Natural killer cell treated with Interleukin-12 subunit alpha and Interleukin-12 subunit beta and Interleukin-15 and Interleukin-18, amount 100 ng/mL, for 72 hours (primary cell): Measurements from ENCODE around the gene TMLHE. TPM values are rescaled to one million over a fixed set of nuclear protein-coding genes. Genes with fewer than 3 reads are reported as not detected.
"Not testable (repeated sequence)": the region's sequence is repeated elsewhere in the genome, so short reads cannot be mapped to it uniquely, and the experiment has no call there.

Source experiments
- ATAC-seq, 2 donors: fragments of 150-1000 bp; cut with Tn5 transposase in 1 of 2; sonication (Bioruptor Pico), chemical (Tn5 transposase) in 1 of 2; 2 replicates each; pipeline ENCODE4 v1.10.0; 2021
- DNase-seq: peaks from one replicate; pipeline ENCODE4 v3.0.0; 2022; ENCODE audit warnings: low spot score
- H3K27ac Mint-ChIP-seq, 2 donors: 1 replicate in 1 of 2; 2 replicates in 1 of 2; pipeline ENCODE4 v1.8.0; 2022; ENCODE audit warnings: mixed read lengths in 2 of 2, mild to moderate bottlenecking in 1 of 2, moderate library complexity in 1 of 2
- H3K27me3 Mint-ChIP-seq, 2 donors: 1 replicate in 1 of 2; 2 replicates in 1 of 2; pipeline ENCODE4 v1.8.0; 2022; ENCODE audit warnings: mixed read lengths in 2 of 2
- H3K36me3 Mint-ChIP-seq: one replicate; pipeline ENCODE4 v1.8.0; 2022; ENCODE audit warnings: mixed read lengths
- H3K4me1 Mint-ChIP-seq, 2 donors: 1 replicate in 1 of 2; 2 replicates in 1 of 2; pipeline ENCODE4 v1.8.0; 2022; ENCODE audit warnings: low read depth in 2 of 2, mixed read lengths in 2 of 2, mild to moderate bottlenecking in 1 of 2
- H3K4me3 Mint-ChIP-seq: one replicate; pipeline ENCODE4 v1.8.0; 2022; ENCODE audit warnings: mixed read lengths
- H3K9me3 Mint-ChIP-seq: 2 replicates; pipeline ENCODE4 v1.8.0; 2022; ENCODE audit warnings: mixed read lengths
- total RNA-seq, 2 donors: library from RNA; stranded (reverse); gene quantifications; one replicate each; pipeline ENCODE4 v1.2.3, GENCODE V29; 2022

TMLHE gene
- total RNA-seq, 2 donors from 2014 or later, result 7.4 to 14.1 TPM

- Mint-ChIP-seq H3K27ac (no peak overlapping the region), H3K4me3 (no peak overlapping the region), H3K36me3 (peaks cover 9% of the 10 kb centered on the region), H3K27me3 (no peaks in the 10 kb centered on the region), H3K4me1 (peaks cover 0 to 4% of the 10 kb centered on the region in 2 donors), H3K9me3 (peaks cover 6% of the 10 kb centered on the region)
- no peak for ATAC-seq
- DNase-seq, result no peak
These were observed 20.4 kb downstream of the TMLHE start for GRCh38 chrX:155592331-155592730.

GRCh38 chrX:155577682-155578081 is 35.1 kb downstream of the TMLHE start:
- H3K27me3 Mint-ChIP-seq, result no peaks in the 10 kb centered on the region
- peaks cover 4% of the 10 kb centered on the region for H3K36me3 Mint-ChIP-seq
- DNase-seq, result no peak
- peak overlapping the region in 1 of 2 donors; percentile 38 for H3K27ac Mint-ChIP-seq
- peak; percentile 43 to 65 for ATAC-seq
- peaks cover 11% of the 10 kb centered on the region in 2 donors for H3K4me1 Mint-ChIP-seq
- H3K9me3 Mint-ChIP-seq, result peaks cover 6% of the 10 kb centered on the region
- H3K4me3 Mint-ChIP-seq, result no peak overlapping the region

- Mint-ChIP-seq H3K4me1 (peaks cover under 1 to 2% of the 10 kb centered on the region in 2 donors), H3K36me3 (peaks cover 25% of the 10 kb centered on the region), H3K27ac (no peak overlapping the region), H3K27me3 (no peaks in the 10 kb centered on the region), H3K9me3 (peaks cover under 1% of the 10 kb centered on the region), H3K4me3 (no peak overlapping the region)
- ATAC-seq, result no peak
- DNase-seq, result no peak
These were observed 49.7 kb downstream of the TMLHE start for GRCh38 chrX:155563099-155563498.

- H3K36me3 Mint-ChIP-seq, result peaks cover 30% of the 10 kb centered on the region
- ATAC-seq (no peak), DNase-seq (no peak)
- no peak overlapping the region for H3K27ac Mint-ChIP-seq
- no peaks in the 10 kb centered on the region for H3K27me3 Mint-ChIP-seq
- peaks cover 0 to under 1% of the 10 kb centered on the region in 2 donors for H3K4me1 Mint-ChIP-seq
- H3K9me3 Mint-ChIP-seq, result peaks cover 5% of the 10 kb centered on the region
- no peak overlapping the region for H3K4me3 Mint-ChIP-seq
These were observed 67.9 kb downstream of the TMLHE start for GRCh38 chrX:155544881-155545280.

- DNase-seq (no peak), ATAC-seq (no peak)
- no peak overlapping the region for H3K4me3 Mint-ChIP-seq
- H3K27me3 Mint-ChIP-seq, result no peaks in the 10 kb centered on the region
- no peak overlapping the region for H3K27ac Mint-ChIP-seq
- H3K9me3 Mint-ChIP-seq, result peaks cover 4% of the 10 kb centered on the region
- H3K4me1 Mint-ChIP-seq, result peaks cover 0 to 5% of the 10 kb centered on the region in 2 donors
- peaks cover 7% of the 10 kb centered on the region for H3K36me3 Mint-ChIP-seq
These were observed 76.9 kb downstream of the TMLHE start for GRCh38 chrX:155535866-155536265.

GRCh38 chrX:155534800-155535199 is 78.0 kb downstream of the TMLHE start:
- DNase-seq (no peak), ATAC-seq (no peak)
- H3K36me3 Mint-ChIP-seq, result peaks cover 6% of the 10 kb centered on the region
- no peak overlapping the region for H3K4me3 Mint-ChIP-seq
- H3K9me3 Mint-ChIP-seq, result peaks cover 2% of the 10 kb centered on the region
- H3K27me3 Mint-ChIP-seq, result no peaks in the 10 kb centered on the region
- H3K27ac Mint-ChIP-seq, result no peak overlapping the region
- peaks cover 0 to 5% of the 10 kb centered on the region in 2 donors for H3K4me1 Mint-ChIP-seq

GRCh38 chrX:155527023-155527422 is 85.7 kb downstream of the TMLHE start:
- H3K4me1 Mint-ChIP-seq, H3K4me3 Mint-ChIP-seq, DNase-seq, H3K27me3 Mint-ChIP-seq, H3K27ac Mint-ChIP-seq, ATAC-seq: not testable (repeated sequence)
- peaks cover 36% of the 10 kb centered on the region for H3K36me3 Mint-ChIP-seq
- peaks cover 13% of the 10 kb centered on the region for H3K9me3 Mint-ChIP-seq

GRCh38 chrX:155514225-155514624 is 98.5 kb downstream of the TMLHE start:
- no peak overlapping the region for H3K4me3 Mint-ChIP-seq
- H3K36me3 Mint-ChIP-seq, result no peaks in the 10 kb centered on the region
- no peak for DNase-seq
- no peaks in the 10 kb centered on the region for H3K9me3 Mint-ChIP-seq
- no peak for ATAC-seq
- H3K27me3 Mint-ChIP-seq, result no peaks in the 10 kb centered on the region
- no peaks in the 10 kb centered on the region for H3K4me1 Mint-ChIP-seq
- H3K27ac Mint-ChIP-seq, result no peak overlapping the region

- H3K27ac Mint-ChIP-seq, result no peak overlapping the region
- DNase-seq (no peak), ATAC-seq (no peak)
- H3K4me1 Mint-ChIP-seq, result no peaks in the 10 kb centered on the region
- H3K27me3 Mint-ChIP-seq, result no peaks in the 10 kb centered on the region
- H3K9me3 Mint-ChIP-seq, result no peaks in the 10 kb centered on the region
- no peak overlapping the region for H3K4me3 Mint-ChIP-seq
- H3K36me3 Mint-ChIP-seq, result peaks cover 14% of the 10 kb centered on the region
These were observed 107.5 kb downstream of the TMLHE start for GRCh38 chrX:155505296-155505695.

GRCh38 chrX:155495134-155495533 is 117.6 kb downstream of the TMLHE start:
- not testable (repeated sequence) for H3K9me3 Mint-ChIP-seq, H3K27me3 Mint-ChIP-seq, ATAC-seq, H3K36me3 Mint-ChIP-seq, DNase-seq, H3K4me3 Mint-ChIP-seq, H3K4me1 Mint-ChIP-seq, H3K27ac Mint-ChIP-seq

GRCh38 chrX:155491421-155491820 is 121.3 kb downstream of the TMLHE start:
- H3K4me3 Mint-ChIP-seq, H3K27ac Mint-ChIP-seq, H3K27me3 Mint-ChIP-seq, H3K9me3 Mint-ChIP-seq, DNase-seq, H3K36me3 Mint-ChIP-seq, ATAC-seq, H3K4me1 Mint-ChIP-seq: not testable (repeated sequence)

GRCh38 chrX:155477136-155477535 is 135.6 kb downstream of the TMLHE start:
- not testable (repeated sequence) for DNase-seq

GRCh38 chrX:155466269-155466938 is 146.3 kb downstream of the TMLHE start:
- not testable (repeated sequence) for H3K36me3 Mint-ChIP-seq, H3K9me3 Mint-ChIP-seq, H3K4me1 Mint-ChIP-seq, H3K4me3 Mint-ChIP-seq, H3K27ac Mint-ChIP-seq, DNase-seq, ATAC-seq, H3K27me3 Mint-ChIP-seq

More at GRCh38 chrX:155477136-155477535, 135.6 kb downstream of the TMLHE start:
- not testable (repeated sequence) for H3K27me3 Mint-ChIP-seq, H3K4me1 Mint-ChIP-seq, H3K9me3 Mint-ChIP-seq, H3K36me3 Mint-ChIP-seq, H3K27ac Mint-ChIP-seq, ATAC-seq, H3K4me3 Mint-ChIP-seq

GRCh38 chrX:155460501-155460900 is 152.3 kb downstream of the TMLHE start:
- not testable (repeated sequence) for H3K4me1 Mint-ChIP-seq, H3K4me3 Mint-ChIP-seq, H3K27ac Mint-ChIP-seq, H3K9me3 Mint-ChIP-seq, DNase-seq, H3K27me3 Mint-ChIP-seq, H3K36me3 Mint-ChIP-seq
- peak in 1 of 2 donors; percentile 66 for ATAC-seq

- not testable (repeated sequence) for H3K36me3 Mint-ChIP-seq, H3K4me1 Mint-ChIP-seq, H3K9me3 Mint-ChIP-seq, H3K27me3 Mint-ChIP-seq, DNase-seq, H3K4me3 Mint-ChIP-seq, H3K27ac Mint-ChIP-seq
- ATAC-seq, result peak; percentile 84 to 89
These were observed 154.3 kb downstream of the TMLHE start, which contains the start of gene F8A3 for GRCh38 chrX:155458471-155458870. Gene F8A3 (minus strand): TSS chrX:155458620. CDS start chrX:155458600, 20 bp downstream.
